ENCODE results near the gene CHRM1.

- TF ChIP-seq CTCF (IDR thresholded peaks at IDR 0.05; ENCODE audit: insufficient read depth, low read length) (no peak), POLR2AphosphoS5 (IDR thresholded peaks at IDR 0.05; ENCODE audit: low read depth) (no peak), GABPA (IDR thresholded peaks at IDR 0.05; ENCODE audit: low read depth) (no peak), SPI1 (IDR thresholded peaks at IDR 0.05; ENCODE audit: borderline replicate concordance, low read depth) (no peak), REST (IDR thresholded peaks at IDR 0.05; ENCODE audit: insufficient replicate concordance, low read depth) (no peak)
These were observed 32.6 kb upstream of the CHRM1 start for GRCh38 chr11:62953811-62954210.

All from HL-60 (cell line).